Left forelimb (tissue), 1 donor: Measurements from ENCODE around the gene TCP11L1.
A peak's percentile ranks its signal among the peaks of the same experiment; 100 is the strongest.
"Not testable (repeated sequence)": the region's sequence is repeated elsewhere in the genome, so short reads cannot be mapped to it uniquely, and the experiment has no call there.

Source experiments
- DNase-seq: peaks from one replicate; pipeline ENCODE4 v3.0.0-alpha.2; 2018; ENCODE audit warnings: low spot score

The TCP11L1 gene

DNA sequence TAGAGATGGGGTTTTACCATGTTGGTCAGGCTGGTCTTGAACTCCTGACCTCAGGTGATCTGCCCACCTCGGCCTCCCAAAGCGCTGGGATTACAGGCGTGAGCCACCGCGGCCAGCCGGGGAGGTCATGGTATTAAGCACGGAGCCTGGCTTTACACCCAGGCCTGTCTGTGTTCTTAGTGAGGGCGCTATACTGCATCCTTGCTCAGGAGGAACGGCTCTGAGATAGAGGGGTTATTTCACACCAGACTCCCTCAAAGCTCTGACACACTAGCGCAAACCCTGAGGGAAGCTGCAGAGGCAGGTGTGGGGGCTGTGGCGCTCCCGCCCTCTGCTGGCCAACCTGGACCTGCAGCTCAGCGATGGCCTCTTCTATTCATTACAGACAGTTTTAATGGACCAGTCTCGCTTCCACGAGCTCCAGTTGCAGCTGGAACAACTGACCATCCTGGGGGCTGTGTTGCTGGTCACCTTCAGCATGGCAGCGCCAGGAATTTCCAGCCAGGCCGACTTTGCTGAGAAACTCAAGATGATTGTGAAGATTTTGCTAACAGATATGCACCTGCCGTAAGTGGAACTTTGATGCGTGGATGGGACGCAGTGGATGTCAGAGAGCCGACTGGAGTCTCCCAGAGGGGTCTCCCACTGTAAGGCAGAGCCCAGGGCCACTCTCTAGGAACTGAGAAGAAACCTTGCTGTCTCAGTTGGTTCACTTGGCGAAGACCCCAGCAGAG lies 26.2 kb downstream of the TCP11L1 start:
- peak; percentile 72 for DNase-seq

- DNase-seq, result no peak
These were observed 27.9 kb downstream of the TCP11L1 start for GRCh38 chr11:33067294-33067693.

DNA sequence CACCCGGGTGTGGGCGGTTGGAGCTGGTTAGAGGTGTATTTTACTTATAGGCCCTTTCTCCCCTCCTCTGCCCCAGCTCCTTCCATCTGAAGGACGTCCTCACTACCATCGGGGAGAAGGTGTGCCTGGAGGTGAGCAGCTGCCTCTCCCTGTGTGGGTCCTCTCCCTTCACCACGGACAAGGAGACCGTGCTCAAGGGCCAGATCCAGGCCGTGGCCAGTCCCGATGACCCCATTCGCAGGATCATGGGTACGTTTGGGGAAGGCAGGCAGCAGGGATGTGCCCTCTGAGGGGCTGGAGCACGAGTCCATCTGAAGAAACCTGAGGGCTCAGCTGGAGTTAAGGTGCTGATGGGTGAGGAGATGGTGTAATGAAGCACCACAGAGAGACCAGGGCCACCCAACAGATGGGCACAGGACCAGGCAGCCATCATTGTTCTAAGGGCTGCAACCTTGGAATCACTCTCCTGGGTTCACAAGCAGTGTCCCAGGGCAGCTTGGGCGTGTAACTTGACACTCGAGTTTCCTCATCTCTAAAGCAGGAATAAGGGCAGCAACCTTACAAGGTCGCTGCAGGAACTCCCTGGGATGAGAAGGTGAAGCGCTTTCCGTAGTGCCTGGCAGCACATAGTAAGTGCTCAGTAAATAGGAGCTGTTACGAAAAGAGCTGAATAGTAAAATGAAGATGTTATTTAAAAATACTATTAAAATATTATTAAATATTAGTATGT lies 29.4 kb downstream of the TCP11L1 start:
- no peak for DNase-seq

GRCh38 chr11:33072465-33072864 lies 33.1 kb downstream of the TCP11L1 start:
- DNase-seq, result no peak

DNA sequence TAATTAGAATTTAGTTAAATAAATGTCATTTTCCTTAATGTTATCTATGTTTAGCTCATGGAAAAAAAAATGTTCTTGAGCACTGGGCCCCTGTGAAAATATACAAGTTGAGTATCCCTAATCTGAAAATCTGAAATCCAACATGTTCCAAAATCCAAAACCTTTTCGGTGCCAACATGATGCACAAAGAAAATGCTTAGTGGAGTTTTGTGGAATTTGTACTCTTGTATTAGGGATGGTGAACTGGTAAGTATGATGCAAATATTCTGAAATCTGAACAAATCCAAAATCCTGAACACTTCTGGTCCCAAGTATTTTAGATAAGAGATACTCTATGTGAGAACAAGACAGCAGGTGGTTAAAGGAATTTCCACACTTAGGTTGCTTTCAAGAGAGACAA lies 44.5 kb downstream of the TCP11L1 start:
- DNase-seq, result no peak

DNA sequence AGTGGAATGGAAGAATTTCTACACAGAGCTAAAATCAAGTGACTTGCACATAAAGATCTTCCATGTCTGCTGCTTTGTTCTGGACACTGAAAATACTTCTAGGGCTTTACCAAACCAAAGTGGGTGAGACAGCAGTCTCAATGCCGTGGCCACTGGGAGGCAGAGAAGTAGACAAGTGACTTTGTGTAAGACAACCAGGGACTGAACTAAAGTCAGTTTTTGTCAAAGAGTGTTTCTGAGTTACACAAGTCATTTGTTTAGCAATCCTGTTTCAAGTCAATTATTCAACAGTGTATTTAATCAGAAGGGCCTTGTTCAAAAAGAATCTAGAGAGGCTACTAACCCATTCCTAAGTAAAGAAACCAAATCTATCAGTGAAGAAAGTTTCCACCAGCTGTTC lies 46.6 kb downstream of the TCP11L1 start:
- DNase-seq, result no peak

DNA sequence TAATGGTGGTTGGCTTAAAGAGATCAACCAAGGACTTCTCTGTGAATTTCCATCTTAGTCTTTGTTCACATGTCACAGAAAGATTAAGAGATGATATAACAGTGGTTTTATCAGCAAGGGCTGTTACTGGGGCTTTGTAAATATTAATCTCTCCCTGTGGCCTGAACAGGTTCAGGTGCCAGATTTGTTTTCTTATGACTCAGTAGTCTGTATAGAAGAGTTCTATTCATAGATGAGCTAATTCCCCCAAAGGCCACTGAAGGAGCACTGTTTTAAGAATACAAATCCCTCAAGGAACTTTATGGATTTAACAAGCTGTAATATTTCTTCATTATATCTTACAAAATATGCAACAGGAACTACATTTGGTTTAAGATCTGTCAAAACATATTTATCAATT lies 50.4 kb downstream of the TCP11L1 start:
- no peak for DNase-seq

DNA sequence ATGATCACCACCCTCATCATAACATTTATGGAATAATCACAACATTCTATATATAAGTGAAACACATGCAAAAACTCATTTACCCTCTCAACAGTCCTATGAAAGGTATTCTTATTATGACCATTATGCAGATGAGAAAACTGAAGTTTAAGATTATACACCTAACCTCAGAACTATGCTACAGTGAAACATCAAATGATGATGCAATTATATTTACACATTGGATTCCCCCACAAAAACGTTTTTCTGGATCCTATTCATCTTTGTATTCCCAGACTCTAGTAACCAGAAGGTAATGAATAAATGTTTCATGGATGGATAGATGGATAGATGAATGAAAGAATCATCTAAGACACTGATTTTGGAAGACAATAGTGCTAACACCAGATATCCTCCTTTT lies 54.8 kb downstream of the TCP11L1 start:
- no peak for DNase-seq

GRCh38 chr11:33103836-33104235 lies 64.5 kb downstream of the TCP11L1 start:
- DNase-seq, result no peak

DNA sequence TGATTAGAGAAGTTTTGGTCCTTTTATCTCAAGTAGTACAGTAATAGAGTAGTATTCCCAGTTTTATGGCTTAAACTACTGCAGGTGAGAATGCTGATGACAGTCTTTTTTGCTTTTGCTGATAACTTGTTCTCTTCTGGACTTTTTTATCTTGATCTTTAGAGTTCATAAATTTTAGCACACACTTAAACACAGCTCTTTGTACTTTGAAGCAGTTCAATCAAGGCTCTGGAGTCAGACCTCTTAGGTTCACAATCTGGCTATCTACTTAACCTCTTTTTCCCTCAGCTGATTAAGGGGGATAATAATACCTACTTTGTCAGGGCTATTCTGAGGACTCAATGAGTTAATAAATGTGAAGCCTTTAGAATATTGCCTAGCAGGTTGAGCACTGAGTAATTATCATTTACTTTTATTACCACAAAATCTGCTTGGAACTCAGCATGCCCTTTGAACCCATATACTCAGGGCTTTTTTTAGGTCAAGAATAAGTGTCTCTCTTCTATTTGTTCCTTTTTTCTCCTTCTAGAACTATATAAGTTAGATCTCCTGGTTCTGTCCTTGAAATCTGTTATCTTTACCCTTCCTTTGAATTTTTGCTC lies 70.0 kb downstream of the TCP11L1 start:
- no peak for DNase-seq

DNA sequence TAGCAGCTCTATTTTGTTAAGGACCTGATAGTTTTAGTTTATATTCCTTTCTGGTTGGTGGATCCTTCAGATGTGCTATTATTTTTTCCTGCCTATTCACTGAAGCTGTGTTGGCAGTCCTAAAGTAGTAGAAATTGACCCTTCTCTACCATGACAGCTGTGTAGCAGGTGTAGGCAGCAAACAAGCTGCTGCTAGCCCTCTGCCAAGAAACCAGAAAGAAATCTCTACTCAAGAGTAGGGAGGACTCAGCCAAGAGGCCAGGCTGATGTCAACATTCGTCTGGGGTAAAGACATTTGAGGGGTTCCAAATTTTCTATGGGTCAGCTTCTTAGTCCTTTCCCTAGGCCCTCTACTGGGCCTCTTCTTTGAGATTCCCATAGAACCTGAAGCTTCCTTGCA lies 70.7 kb downstream of the TCP11L1 start:
- DNase-seq, result no peak

DNA sequence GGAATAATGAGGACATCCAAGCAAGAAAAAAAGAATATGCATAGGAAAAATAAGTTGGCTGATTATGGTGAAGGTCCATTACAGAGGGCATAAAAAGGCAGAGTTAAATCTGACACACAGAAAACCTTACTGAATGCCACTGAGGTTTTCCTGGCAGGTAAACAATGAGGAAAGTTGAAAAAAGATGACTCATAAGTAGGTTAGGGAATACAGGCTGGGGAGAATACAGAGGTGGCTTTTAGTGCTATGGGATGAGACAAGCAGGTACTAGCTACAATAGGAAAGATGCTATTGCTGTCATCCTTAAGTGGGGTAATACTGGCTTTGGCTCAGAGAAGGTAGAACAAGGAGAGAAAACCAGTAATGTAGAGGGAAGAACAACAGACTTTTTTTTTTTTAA lies 77.2 kb downstream of the TCP11L1 start:
- no peak for DNase-seq

- DNase-seq, result not testable (repeated sequence)
These were observed 83.3 kb downstream of the TCP11L1 start for GRCh38 chr11:33122696-33123095.
